NCI-H524 (cell line): Measurements from ENCODE around the gene LHX5.

Experiments
- DNase-seq, 2 experiments: peaks; one replicate each; lab custom pipeline; 2025; lab: John Stamatoyannopoulos, UW

Gene LHX5

GRCh38 chr12:113464852-113465719 is 6.6 kb downstream of the LHX5 start:
- peak in 1 of 2 experiments; percentile 33 for DNase-seq

- no peak for DNase-seq
Measured at GRCh38 chr12:113464452-113464775, 7.3 kb downstream of the LHX5 start.

GRCh38 chr12:113463746-113464451 is 7.8 kb downstream of the LHX5 start:
- peak in 1 of 2 experiments; percentile 32 for DNase-seq

- peak in 1 of 2 experiments; percentile 43 for DNase-seq
Measured at GRCh38 chr12:113462998-113463745, 8.5 kb downstream of the LHX5 start.

- DNase-seq, result peak; percentile 53 to 77
Measured at GRCh38 chr12:113462117-113462774, 9.4 kb downstream of the LHX5 start.

GRCh38 chr12:113461666-113462065 is 10.0 kb downstream of the LHX5 start:
- peak in 1 of 2 experiments; percentile 54 for DNase-seq

GRCh38 chr12:113459981-113460380 is 11.7 kb downstream of the LHX5 start:
- DNase-seq, result no peak

GRCh38 chr12:113457710-113458109 is 14.0 kb downstream of the LHX5 start:
- DNase-seq, result no peak

- DNase-seq, result no peak
Measured at GRCh38 chr12:113457185-113457584, 14.5 kb downstream of the LHX5 start.

- DNase-seq, result no peak
Measured at GRCh38 chr12:113456761-113457160, 14.9 kb downstream of the LHX5 start.

- no peak for DNase-seq
Measured at GRCh38 chr12:113456199-113456598, 15.5 kb downstream of the LHX5 start.

- peak in 1 of 2 experiments; percentile 20 for DNase-seq
Measured at GRCh38 chr12:113453330-113453729, 18.3 kb downstream of the LHX5 start.

GRCh38 chr12:113452458-113452857 is 19.2 kb downstream of the LHX5 start:
- DNase-seq, result no peak

- DNase-seq, result no peak
Measured at GRCh38 chr12:113449839-113450238, 21.8 kb downstream of the LHX5 start.

GRCh38 chr12:113449299-113449698 is 22.4 kb downstream of the LHX5 start:
- DNase-seq, result no peak

- DNase-seq, result no peak
Measured at GRCh38 chr12:113448873-113449272, 22.8 kb downstream of the LHX5 start.

- DNase-seq, result no peak
Measured at GRCh38 chr12:113445544-113446171, 26.0 kb downstream of the LHX5 start.

- DNase-seq, result no peak
Measured at GRCh38 chr12:113443030-113443539, 28.6 kb downstream of the LHX5 start.

- DNase-seq, result no peak
Measured at GRCh38 chr12:113440947-113441782, 30.5 kb downstream of the LHX5 start.

- DNase-seq, result no peak
Measured at GRCh38 chr12:113440336-113440735, 31.3 kb downstream of the LHX5 start.
